KMS-11 (cell line): ENCODE measurements around the gene POLR1G.
"Not testable (repeated sequence)": the region's sequence is repeated elsewhere in the genome, so short reads cannot be mapped to it uniquely, and the experiment has no call there.

Source experiments
- H2AFZ ChIP-seq: fragments of 200-600 bp; sonication (generic); 2 replicates; pipeline ENCODE4 v1.6.1; 2016; ENCODE audit warnings: antibody characterized with exemption, mixed run types, low read depth
- H3K27ac ChIP-seq: fragments of 200-600 bp; sonication (generic); 2 replicates; pipeline ENCODE4 v1.6.1; 2016; ENCODE audit warnings: mild to moderate bottlenecking, mixed run types
- H3K27me3 ChIP-seq: fragments of 200-600 bp; sonication (generic); 2 replicates; pipeline ENCODE4 v1.6.1; 2017; ENCODE audit warnings: mild to moderate bottlenecking, low read depth, mixed run types, moderate library complexity; ENCODE audit not compliant: insufficient read depth
- H3K36me3 ChIP-seq: fragments of 200-600 bp; sonication (generic); 2 replicates; pipeline ENCODE4 v1.6.1; 2017; ENCODE audit warnings: mild to moderate bottlenecking, mixed run types; ENCODE audit not compliant: insufficient read depth
- H3K4me1 ChIP-seq: fragments of 200-600 bp; sonication (generic); 2 replicates; pipeline ENCODE4 v1.6.1; 2016; ENCODE audit warnings: mild to moderate bottlenecking, low read depth, mixed run types; ENCODE audit not compliant: poor library complexity, severe bottlenecking
- H3K4me2 ChIP-seq: fragments of 200-600 bp; sonication (generic); 2 replicates; pipeline ENCODE4 v1.7.0; 2016; ENCODE audit warnings: mild to moderate bottlenecking, mixed run types
- H3K4me3 ChIP-seq: fragments of 200-600 bp; sonication (generic); IDR thresholded peaks from 2 replicates; pipeline ENCODE4 v1.6.1; 2017; ENCODE audit warnings: low read depth, low read length, mixed read lengths; ENCODE audit not compliant: insufficient read depth
- H3K79me2 ChIP-seq: fragments of 200-600 bp; sonication (generic); 2 replicates; pipeline ENCODE4 v1.6.1; 2016; ENCODE audit warnings: low read depth, mixed run types; ENCODE audit not compliant: insufficient read depth
- H3K9ac ChIP-seq: fragments of 200-600 bp; sonication (generic); 2 replicates; pipeline ENCODE4 v1.6.1; 2016; ENCODE audit warnings: mild to moderate bottlenecking, mixed run types
- H4K20me1 ChIP-seq: fragments of 200-600 bp; sonication (generic); 2 replicates; pipeline ENCODE4 v1.6.1; 2016; ENCODE audit warnings: mild to moderate bottlenecking, mixed run types; ENCODE audit not compliant: insufficient read depth
- CTCF ChIP-seq: fragments of 200-600 bp; sonication (generic); conservative IDR thresholded peaks from 2 replicates; pipeline ENCODE4 v1.6.1; 2017; ENCODE audit warnings: low read depth, mild to moderate bottlenecking, antibody characterized with exemption, low read length, moderate library complexity, mixed read lengths

Gene POLR1G

GRCh38 chr19:45404557-45405434 is 1.6 kb upstream of the POLR1G start, which contains the start of gene PPP1R13L:
PPP1R13L (minus strand) TSS chr19:45405069; CDS start chr19:45398318, 6,751 bp downstream.
- Histone ChIP-seq H2AFZ (peak within 1 kb of the TSS; percentile 66), H3K4me1 (peaks cover 10% of the 10 kb centered on the region)

GRCh38 chr19:45405435-45406225 is 814 bp upstream of the POLR1G start:
- Histone ChIP-seq H3K36me3 (no peaks in the 10 kb centered on the region), H2AFZ (peak overlapping the region; percentile 66), H3K4me3 (peak overlapping the region; percentile 42), H3K27me3 (no peaks in the 10 kb centered on the region; the same call in 1 of the 2 replicates), H3K4me1 (peaks cover 10% of the 10 kb centered on the region), H3K27ac (peak overlapping the region; percentile 72), H3K79me2 (peaks cover 26% of the 10 kb centered on the region), H4K20me1 (no peaks in the 10 kb centered on the region), H3K4me2 (peak overlapping the region; percentile 87), H3K9ac (peak overlapping the region; percentile 90)
- TF ChIP-seq CTCF: no peak

More at GRCh38 chr19:45404557-45405434, 1.6 kb upstream of the POLR1G start, which contains the start of gene PPP1R13L:
- H3K9ac ChIP-seq: peak within 1 kb of the TSS; percentile 90
- H3K27ac ChIP-seq: peak within 1 kb of the TSS; percentile 72
- H3K27me3 ChIP-seq: no peaks in the 10 kb centered on the region; the same call in 1 of the 2 replicates
- TF ChIP-seq CTCF: no peak
- no peaks in the 10 kb centered on the region for H4K20me1 ChIP-seq
- peak within 1 kb of the TSS; percentile 87 for H3K4me2 ChIP-seq
- peaks cover 26% of the 10 kb centered on the region for H3K79me2 ChIP-seq
- no peaks in the 10 kb centered on the region for H3K36me3 ChIP-seq
- peak within 1 kb of the TSS; percentile 42 for H3K4me3 ChIP-seq

GRCh38 chr19:45407091-45407375 is 589 bp downstream of the POLR1G start:
- Histone ChIP-seq H3K27ac (no peak overlapping the region), H3K79me2 (peaks cover 26% of the 10 kb centered on the region), H4K20me1 (no peaks in the 10 kb centered on the region), H2AFZ (peak overlapping the region; percentile 66; the same call in 1 of the 2 replicates), H3K9ac (peak overlapping the region; percentile 90), H3K4me3 (no peak overlapping the region), H3K36me3 (no peaks in the 10 kb centered on the region), H3K4me2 (peak overlapping the region; percentile 87), H3K27me3 (no peaks in the 10 kb centered on the region; the same call in 1 of the 2 replicates), H3K4me1 (peaks cover 10% of the 10 kb centered on the region)
- TF ChIP-seq CTCF: no peak

GRCh38 chr19:45407585-45407984 is 1.1 kb downstream of the POLR1G start:
- not testable (repeated sequence) for H4K20me1 ChIP-seq, H3K27me3 ChIP-seq, H3K36me3 ChIP-seq, H2AFZ ChIP-seq, H3K27ac ChIP-seq, H3K4me3 ChIP-seq
- H3K4me2 ChIP-seq: peak overlapping the region; percentile 87
- H3K79me2 ChIP-seq: peaks cover 26% of the 10 kb centered on the region
- H3K9ac ChIP-seq: peak overlapping the region; percentile 90; the same call in 1 of the 2 replicates
- peaks cover 10% of the 10 kb centered on the region for H3K4me1 ChIP-seq
